ENCODE results near the gene ZNF384. TPM values are rescaled to one million over a fixed set of nuclear protein-coding genes. Genes with fewer than 3 reads are reported as not detected.

The ZNF384 gene
- total RNA-seq: 10 to 100 TPM; 69.5 to 78.1 TPM

DNA sequence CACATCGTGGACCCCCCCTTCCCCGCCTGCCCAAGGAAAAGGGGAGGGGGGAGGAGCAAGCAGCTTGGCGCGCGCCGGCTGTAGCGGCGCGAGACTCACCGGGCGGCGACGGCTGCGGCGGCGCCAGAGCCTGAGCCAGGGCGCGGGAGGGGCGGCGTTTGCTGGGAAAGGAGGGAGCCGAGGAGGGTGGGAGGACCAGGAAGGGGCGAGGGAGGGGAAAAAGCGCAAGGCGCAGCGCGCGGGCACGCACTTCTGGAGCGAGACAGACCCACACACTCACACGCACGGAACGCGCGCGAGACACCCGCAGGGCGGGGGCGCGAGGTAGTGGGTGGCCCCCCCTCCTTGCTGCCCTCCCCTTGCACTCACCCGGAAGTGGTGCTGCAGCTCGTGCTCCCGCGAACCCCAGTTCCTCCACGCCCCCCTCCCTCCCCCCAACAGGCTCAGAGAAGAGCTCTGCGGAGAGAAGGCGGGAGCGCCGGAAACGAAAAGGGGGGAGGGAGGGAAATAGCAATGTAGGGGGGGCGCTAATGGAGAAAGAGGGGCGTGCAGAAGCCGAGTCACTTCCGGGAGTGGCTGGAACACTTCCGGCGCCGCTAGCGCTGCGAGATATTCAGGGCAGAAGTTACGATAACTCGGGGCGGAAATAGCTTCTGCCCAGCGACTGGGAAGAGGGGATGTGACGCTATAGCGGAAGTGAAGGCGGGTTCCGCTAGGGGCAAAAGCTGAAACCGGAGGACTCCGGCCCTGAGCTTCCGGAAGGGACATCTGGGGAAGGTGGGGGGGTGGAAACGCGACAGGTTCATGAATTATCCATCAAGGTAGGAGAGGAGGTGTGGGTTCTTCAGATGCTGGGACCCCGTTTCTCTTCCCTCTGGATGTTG lies at the start of gene ZNF384:
TSS of gene ZNF384 (minus strand) at position 377 of the 884 bp plus-strand sequence. CDS start 9,855 bp downstream, outside the sequence.
- Mint-ChIP-seq H3K36me3 (ENCODE audit: low read depth) (peaks cover 32% of the 10 kb centered on the region), H3K4me1 (peaks cover 55% of the 10 kb centered on the region), H3K9me3 (no peaks in the 10 kb centered on the region), H3K4me3 (peak within 1 kb of the TSS; percentile 87), H3K27ac (peak within 1 kb of the TSS; percentile 91), H3K27me3 (no peaks in the 10 kb centered on the region)
- peak; percentile 97 for DNase-seq
- CTCF ChIA-PET: interaction anchor here (0.6 to 2.5 kb wide), 27 partner anchors 9 to 261 kb away, joined by 3 to 41 read pairs (median 4); partner anchors contain the start of genes C12orf57, CD4, COPS7A and MLF2
- POLR2A ChIA-PET: interaction anchor here (0.6 to 3.4 kb wide), 51 partner anchors 8 to 328 kb away, joined by 3 to 103 read pairs (median 5); partner anchors contain the start of genes C12orf57, CD4, CDCA3 and COPS7A

DNA sequence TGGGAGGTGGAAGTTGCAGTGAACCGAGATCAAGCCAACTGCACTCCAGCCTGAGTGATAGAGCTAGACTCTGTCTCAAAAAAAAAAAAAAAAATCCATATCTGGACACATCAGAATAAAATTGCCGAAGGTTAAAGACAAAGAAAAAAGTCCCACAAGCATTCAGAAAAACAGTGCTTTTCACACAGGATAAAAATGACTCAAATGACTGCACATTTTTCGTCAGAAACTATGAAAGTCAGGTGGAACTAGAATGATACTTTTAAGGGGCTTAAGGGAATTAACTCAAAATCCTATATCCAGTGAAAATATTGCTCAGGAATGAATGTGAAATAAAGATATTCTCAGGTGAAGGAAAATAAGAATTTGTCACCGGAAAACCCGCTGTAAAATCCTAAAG lies 47.6 kb upstream of the ZNF384 start:
- H3K27ac Mint-ChIP-seq: no peak overlapping the region
- peaks cover 6% of the 10 kb centered on the region for H3K4me1 Mint-ChIP-seq
- no peak overlapping the region for H3K4me3 Mint-ChIP-seq
- DNase-seq: no peak
- H3K9me3 Mint-ChIP-seq: no peaks in the 10 kb centered on the region
- no peaks in the 10 kb centered on the region for H3K27me3 Mint-ChIP-seq
- CTCF ChIA-PET: interaction anchor here (0.6 to 1.6 kb wide), 4 partner anchors 30 to 85 kb away, joined by 3 to 4 read pairs (median 4); partner anchors contain the start of gene GPR162
- H3K36me3 Mint-ChIP-seq (ENCODE audit: low read depth): no peaks in the 10 kb centered on the region
- POLR2A ChIA-PET: no interaction called here

DNA sequence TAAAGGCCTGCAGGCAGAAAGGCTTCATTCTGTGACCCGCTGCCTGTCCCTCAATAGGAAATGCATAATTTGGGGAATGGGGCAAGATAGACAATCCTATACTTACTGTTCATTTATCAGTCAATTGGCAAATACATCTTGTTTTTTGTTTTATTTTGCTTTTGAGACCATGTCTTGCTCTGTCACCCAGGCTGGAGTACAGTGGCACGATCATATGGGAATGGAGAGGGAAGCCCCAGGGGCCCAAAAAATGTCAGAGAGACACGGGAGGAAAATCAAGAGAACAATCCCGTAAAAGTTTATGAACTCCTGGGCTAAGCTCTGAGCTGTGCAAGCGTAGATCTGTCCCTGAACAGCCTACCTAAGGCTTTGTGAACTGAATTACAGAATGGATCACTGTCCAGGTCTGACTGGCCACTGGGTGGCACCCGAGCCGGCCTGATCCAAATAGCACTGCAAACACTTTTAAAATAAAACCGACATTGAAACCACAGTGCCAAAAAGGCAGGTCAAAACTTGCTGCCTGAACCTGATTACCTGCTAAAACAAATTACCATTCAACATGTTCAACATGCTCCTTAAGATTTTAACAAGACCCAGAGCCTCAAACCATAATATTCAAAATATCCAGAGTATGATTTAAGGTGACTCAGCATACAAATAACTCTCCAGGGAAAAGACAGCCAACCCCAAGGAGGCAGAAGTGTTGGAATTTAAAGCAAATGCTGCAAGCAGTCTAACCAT lies 46.4 kb upstream of the ZNF384 start:
- CTCF ChIA-PET: interaction anchor here (1.0 to 1.6 kb wide), 3 partner anchors 31 to 86 kb away, joined by 4 read pairs; partner anchors contain the start of gene GPR162
- Mint-ChIP-seq H3K4me3 (no peak overlapping the region), H3K4me1 (peaks cover 6% of the 10 kb centered on the region), H3K36me3 (ENCODE audit: low read depth) (peaks cover 9% of the 10 kb centered on the region), H3K27ac (no peak overlapping the region), H3K27me3 (no peaks in the 10 kb centered on the region), H3K9me3 (no peaks in the 10 kb centered on the region)
- POLR2A ChIA-PET: no interaction called here
- DNase-seq: peak; percentile 53

DNA sequence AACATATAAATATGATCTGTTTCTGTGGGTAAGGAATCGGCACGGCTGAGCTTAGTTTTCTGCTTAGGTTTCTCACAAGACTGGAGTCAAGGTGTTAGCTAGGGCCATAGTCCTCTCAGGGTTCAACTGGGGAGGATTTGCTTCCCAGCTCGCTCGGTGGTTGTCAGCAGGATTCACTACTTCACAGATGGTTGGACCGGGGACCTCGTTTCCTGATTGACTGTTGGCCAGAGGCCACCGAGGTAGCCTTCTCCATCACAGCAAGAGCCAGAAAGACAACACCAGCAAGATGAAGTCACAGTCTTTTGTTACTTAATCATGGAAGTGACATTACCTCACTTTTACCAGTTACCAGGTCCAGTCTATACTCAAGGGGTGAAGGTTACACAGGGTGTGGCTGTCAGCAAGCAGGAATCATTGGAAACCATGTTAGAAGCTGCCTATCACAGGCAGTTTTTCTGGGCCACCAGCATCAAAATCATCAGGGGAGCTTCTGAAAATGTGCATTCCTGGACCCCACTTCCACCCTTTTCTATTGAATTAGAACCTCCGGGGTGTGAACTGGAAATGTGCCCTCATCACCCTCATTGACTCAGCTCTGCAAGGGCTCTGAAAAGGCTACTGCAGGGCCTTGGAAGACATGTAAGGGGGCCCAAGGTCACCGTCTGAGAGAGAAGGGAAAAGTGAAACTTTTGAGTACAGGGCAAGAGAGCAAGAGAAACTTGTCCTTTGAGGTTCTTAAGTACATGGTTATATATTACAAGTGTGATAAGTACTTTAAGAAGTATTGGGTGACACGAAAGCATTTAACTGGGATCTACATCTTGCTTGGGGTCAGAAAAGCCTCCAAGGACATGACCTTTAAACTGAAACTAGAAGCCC lies 45.6 kb upstream of the ZNF384 start:
- no peak overlapping the region for H3K4me3 Mint-ChIP-seq

DNA sequence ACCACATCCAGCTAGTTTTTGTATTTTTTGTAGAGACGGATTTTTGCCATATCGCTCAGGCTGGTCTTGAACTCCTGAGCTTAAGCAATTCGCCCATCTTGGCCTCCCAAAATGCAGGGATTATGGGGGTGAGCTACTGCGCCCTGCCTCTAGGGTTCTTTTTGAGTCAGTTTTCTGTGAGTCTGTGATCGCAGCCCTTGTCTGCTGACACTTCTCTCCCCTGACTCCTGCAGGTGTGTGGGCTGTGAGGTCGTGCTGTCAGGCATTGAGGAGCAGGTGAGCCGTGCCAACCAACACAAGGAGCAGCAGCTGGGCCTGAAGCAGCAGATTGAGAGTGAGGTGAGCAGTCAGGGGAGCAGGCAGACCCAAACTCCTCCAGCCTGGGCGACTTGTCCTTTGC lies 41.0 kb upstream of the ZNF384 start:
- H3K9me3 Mint-ChIP-seq: no peaks in the 10 kb centered on the region
- no peak overlapping the region for H3K4me3 Mint-ChIP-seq
- H3K27ac Mint-ChIP-seq: no peak overlapping the region
- H3K27me3 Mint-ChIP-seq: no peaks in the 10 kb centered on the region
- H3K36me3 Mint-ChIP-seq (ENCODE audit: low read depth): peaks cover 33% of the 10 kb centered on the region
- H3K4me1 Mint-ChIP-seq: peaks cover 8% of the 10 kb centered on the region
- DNase-seq: no peak
- CTCF ChIA-PET: interaction anchor here (1.5 to 4.3 kb wide), 2 partner anchors 23 to 95 kb away, joined by 3 to 14 read pairs; partner anchors contain the start of gene MLF2
- POLR2A ChIA-PET: interaction anchor here (1.0 to 1.3 kb wide), 2 partner anchors 22 to 142 kb away, joined by 3 read pairs; partner anchors contain the start of gene MLF2

More for the DNA sequence above, 45.6 kb upstream of the ZNF384 start:
- ChIA-PET CTCF (interaction anchor here (1.6 kb wide), 1 partner anchor 87 kb away, joined by 4 read pairs; the partner anchor contains the start of gene GPR162), POLR2A (no interaction called here)
- Mint-ChIP-seq H3K36me3 (ENCODE audit: low read depth) (peaks cover 17% of the 10 kb centered on the region), H3K27ac (no peak overlapping the region), H3K9me3 (no peaks in the 10 kb centered on the region), H3K27me3 (no peaks in the 10 kb centered on the region), H3K4me1 (peaks cover 6% of the 10 kb centered on the region)
- no peak for DNase-seq

DNA sequence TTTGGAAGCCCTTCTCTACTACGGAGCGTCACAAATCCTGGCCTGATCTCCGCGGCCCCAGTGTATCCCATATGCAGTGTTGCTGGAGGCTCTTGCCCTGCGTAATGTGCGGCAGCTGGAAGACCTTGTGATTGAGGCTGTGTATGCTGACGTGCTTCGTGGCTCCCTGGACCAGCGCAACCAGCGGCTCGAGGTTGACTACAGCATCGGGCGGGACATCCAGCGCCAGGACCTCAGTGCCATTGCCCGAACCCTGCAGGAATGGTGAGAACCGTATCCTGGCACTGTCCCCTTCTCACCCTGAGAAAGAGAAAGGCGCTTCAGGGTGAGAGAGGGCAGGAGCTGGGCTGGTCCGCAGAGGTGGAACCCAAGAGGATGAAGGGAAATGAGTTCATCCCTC lies 40.0 kb upstream of the ZNF384 start:
- H3K36me3 Mint-ChIP-seq (ENCODE audit: low read depth): peaks cover 33% of the 10 kb centered on the region
- no peak overlapping the region for H3K4me3 Mint-ChIP-seq
- DNase-seq: no peak
- H3K27me3 Mint-ChIP-seq: no peaks in the 10 kb centered on the region
- H3K27ac Mint-ChIP-seq: no peak overlapping the region
- H3K9me3 Mint-ChIP-seq: no peaks in the 10 kb centered on the region
- CTCF ChIA-PET: interaction anchor here (4.3 kb wide), 1 partner anchor 24 kb away, joined by 14 read pairs; the partner anchor contains the start of gene MLF2
- POLR2A ChIA-PET: no interaction called here
- peaks cover 13% of the 10 kb centered on the region for H3K4me1 Mint-ChIP-seq

DNA sequence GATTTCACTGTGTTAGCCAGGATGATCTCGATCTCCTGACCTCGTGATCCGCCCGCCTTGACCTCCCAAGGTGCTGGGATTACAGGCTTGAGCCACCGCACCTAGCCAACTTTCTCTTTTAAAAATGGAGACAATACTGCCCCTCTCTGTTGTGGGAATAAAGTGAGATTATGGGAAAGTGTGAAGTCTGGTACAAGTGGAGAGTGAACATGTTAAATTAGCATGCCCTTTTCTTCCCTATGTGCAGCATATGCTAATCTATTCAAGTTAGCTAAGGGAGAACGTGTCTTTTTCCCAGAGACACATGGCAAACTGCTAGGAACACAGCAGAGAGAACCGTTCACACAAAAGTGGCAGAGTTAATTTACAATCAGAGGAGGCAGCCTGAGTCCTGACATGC lies 36.2 kb upstream of the ZNF384 start:
- Mint-ChIP-seq H3K27ac (peak overlapping the region; percentile 92), H3K27me3 (no peaks in the 10 kb centered on the region), H3K36me3 (ENCODE audit: low read depth) (peaks cover 22% of the 10 kb centered on the region), H3K4me1 (peaks cover 22% of the 10 kb centered on the region), H3K4me3 (peak overlapping the region; percentile 84), H3K9me3 (no peaks in the 10 kb centered on the region)
- DNase-seq: no peak
- ChIA-PET CTCF (interaction anchor here (2.6 to 4.6 kb wide), 5 partner anchors 28 to 166 kb away, joined by 9 to 41 read pairs (median 14); partner anchors contain the start of genes MLF2, PTMS and ZNF384), POLR2A (interaction anchor here (1.0 to 4.0 kb wide), 16 partner anchors 20 to 232 kb away, joined by 3 to 103 read pairs (median 10); partner anchors contain the start of genes C12orf57, CD4, CDCA3 and MLF2)

DNA sequence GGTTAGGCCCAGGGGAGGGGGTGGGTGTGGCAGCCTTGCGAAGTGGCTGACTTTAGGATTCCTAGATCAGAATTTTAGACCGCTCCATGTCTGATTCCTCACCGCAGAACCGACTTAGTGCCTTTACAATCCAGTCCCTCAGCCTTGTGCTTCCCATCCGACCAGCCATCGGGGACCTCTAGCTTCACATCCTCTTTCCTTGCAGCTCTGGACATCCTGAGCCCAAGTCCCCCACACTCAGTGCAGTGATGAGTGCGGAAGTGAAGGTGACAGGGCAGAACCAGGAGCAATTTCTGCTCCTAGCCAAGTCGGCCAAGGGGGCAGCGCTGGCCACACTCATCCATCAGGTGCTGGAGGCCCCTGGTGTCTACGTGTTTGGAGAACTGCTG lies 35.2 kb upstream of the ZNF384 start:
- peaks cover 22% of the 10 kb centered on the region for H3K4me1 Mint-ChIP-seq
- no peaks in the 10 kb centered on the region for H3K9me3 Mint-ChIP-seq
- peak overlapping the region; percentile 84 for H3K4me3 Mint-ChIP-seq
- peaks cover 12% of the 10 kb centered on the region for H3K36me3 Mint-ChIP-seq (ENCODE audit: low read depth)
- peak; percentile 49 for DNase-seq
- CTCF ChIA-PET: interaction anchor here (0.7 to 4.6 kb wide), 26 partner anchors 10 to 294 kb away, joined by 3 to 41 read pairs (median 5); partner anchors contain the start of genes CD4, CDCA3, LPCAT3 and MLF2
- H3K27ac Mint-ChIP-seq: peak overlapping the region; percentile 92
- POLR2A ChIA-PET: interaction anchor here (0.7 to 4.0 kb wide), 46 partner anchors 9 to 685 kb away, joined by 3 to 103 read pairs (median 6); partner anchors contain the start of genes C12orf57, CD4, CDCA3 and GAPDH
- H3K27me3 Mint-ChIP-seq: no peaks in the 10 kb centered on the region

DNA sequence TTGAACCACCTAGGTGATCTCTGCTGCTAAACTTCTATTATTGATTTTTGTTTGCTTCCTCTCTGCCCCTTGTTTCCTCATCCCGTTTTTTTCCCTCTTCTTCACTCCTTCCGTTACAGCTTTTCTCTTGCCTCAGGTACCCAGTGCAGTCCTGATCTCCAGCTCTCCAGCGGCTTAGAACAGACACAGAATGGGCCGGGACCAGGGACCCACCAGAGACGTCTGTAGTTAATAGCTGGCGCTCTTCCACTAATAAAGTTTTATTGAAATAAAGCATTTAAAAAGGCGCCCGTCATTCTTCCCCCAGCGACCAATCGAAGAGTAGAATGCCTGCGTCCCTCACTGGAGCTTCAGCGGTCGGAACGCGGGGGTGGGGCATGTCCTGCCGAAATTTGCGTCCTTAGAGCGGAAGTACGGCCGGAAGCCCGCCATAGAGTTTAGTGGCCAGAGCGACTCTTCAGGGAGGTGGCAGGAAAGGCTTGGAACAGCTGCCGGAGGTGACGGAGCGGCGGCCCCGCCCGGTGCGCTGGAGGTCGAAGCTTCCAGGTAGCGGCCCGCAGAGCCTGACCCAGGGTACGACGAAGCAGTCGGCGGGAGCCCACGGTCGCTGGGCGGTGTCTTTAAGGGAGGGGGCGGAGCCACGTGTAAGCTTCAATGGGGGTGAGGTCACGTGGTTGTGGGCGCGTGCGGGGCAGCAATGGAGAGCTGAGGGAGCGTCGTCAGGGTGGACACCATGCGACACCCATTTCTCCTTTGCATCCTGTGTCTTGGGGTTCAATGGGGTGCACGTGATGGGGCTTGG lies 34.6 kb upstream of the ZNF384 start, which contains the start of gene COPS7A:
TSS of gene COPS7A (plus strand) at position 440 of the 802 bp plus-strand sequence. CDS start 611 bp downstream, outside the sequence.
- peak within 1 kb of the TSS; percentile 92 for H3K27ac Mint-ChIP-seq
- H3K27me3 Mint-ChIP-seq: no peaks in the 10 kb centered on the region
- DNase-seq: peak; percentile 99
- H3K4me3 Mint-ChIP-seq: peak within 1 kb of the TSS; percentile 84
- ChIA-PET CTCF (interaction anchor here (0.7 to 4.6 kb wide), 26 partner anchors 9 to 294 kb away, joined by 3 to 41 read pairs (median 5); partner anchors contain the start of genes CD4, CDCA3, LPCAT3 and MLF2), POLR2A (interaction anchor here (0.5 to 4.0 kb wide), 52 partner anchors 9 to 685 kb away, joined by 3 to 103 read pairs (median 4); partner anchors contain the start of genes C12orf57, CD4, CDCA3 and GAPDH)
- peaks cover 22% of the 10 kb centered on the region for H3K4me1 Mint-ChIP-seq
- no peaks in the 10 kb centered on the region for H3K9me3 Mint-ChIP-seq
- peaks cover 9% of the 10 kb centered on the region for H3K36me3 Mint-ChIP-seq (ENCODE audit: low read depth)

DNA sequence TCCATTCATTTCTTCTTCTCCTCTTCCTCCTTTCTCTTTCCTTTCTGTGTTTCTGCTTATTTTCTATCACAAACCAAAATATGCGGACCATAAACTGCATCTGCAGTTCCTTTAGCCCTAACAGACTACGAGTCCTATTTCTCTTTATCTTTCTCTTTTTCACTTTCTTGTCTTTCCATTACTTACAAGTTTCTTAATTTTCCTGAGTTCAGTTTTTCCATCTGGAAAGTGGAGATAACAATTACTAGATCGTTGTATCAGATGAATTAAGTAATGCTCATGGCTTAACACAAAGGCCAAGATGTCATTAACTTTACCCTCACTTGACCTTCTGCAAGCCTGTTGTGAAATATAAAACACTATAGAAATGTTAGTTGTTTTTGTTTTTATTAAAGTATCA lies 33.7 kb upstream of the ZNF384 start:
- DNase-seq: no peak
- Mint-ChIP-seq H3K27ac (no peak overlapping the region), H3K4me1 (peaks cover 22% of the 10 kb centered on the region), H3K9me3 (no peaks in the 10 kb centered on the region), H3K36me3 (ENCODE audit: low read depth) (peaks cover 8% of the 10 kb centered on the region), H3K4me3 (no peak overlapping the region), H3K27me3 (no peaks in the 10 kb centered on the region)
- CTCF ChIA-PET: interaction anchor here (1.5 to 4.6 kb wide), 9 partner anchors 24 to 169 kb away, joined by 5 to 41 read pairs (median 9); partner anchors contain the start of genes MLF2, PTMS and ZNF384
- POLR2A ChIA-PET: interaction anchor here (1.0 to 4.0 kb wide), 23 partner anchors 10 to 386 kb away, joined by 3 to 103 read pairs (median 8); partner anchors contain the start of genes C12orf57, CDCA3, GAPDH and MLF2
